ENCODE results near the gene MDFIC.

DNA sequence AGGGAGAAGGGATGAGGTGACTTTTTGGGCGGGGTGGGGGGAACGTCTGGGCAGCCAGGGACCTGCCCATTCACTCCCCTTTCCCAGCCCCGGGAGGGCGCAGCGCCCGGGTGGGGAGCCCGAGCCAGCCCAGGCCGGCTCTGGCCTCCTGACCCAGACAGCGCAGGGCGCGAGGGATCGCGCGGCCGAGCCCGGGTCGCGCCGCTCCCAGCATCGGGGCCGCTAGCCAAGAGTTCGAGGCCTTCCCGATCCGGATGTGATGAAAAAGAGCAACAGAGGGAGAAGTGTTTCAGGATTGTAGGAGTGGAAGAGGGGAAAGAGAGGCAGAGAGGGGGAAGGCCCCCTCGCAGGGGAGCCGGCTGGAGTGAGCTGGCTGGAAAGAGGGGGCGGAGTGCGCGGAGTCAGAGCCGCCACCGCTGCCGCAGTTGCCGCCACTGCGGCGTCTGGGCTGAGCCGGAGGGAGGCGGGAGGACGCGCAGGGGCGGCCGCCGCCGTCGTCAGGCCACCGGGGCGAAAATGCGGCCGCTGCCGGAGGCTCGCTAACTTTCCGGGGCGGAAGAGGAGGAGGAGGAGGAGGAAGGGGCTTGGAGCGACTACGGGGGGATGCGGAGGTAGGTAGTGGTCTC, at the start of gene MDFIC:
- TF ChIP-seq POLR2A (IDR thresholded peaks at IDR 0.05; ENCODE audit: low read length) (no peak), GATA1 (IDR thresholded peaks at IDR 0.05; ENCODE audit: low read depth, low read length) (no peak)
